ENCODE results near the gene CLDN19.
"Not testable (repeated sequence)": the region's sequence is repeated elsewhere in the genome, so short reads cannot be mapped to it uniquely, and the experiment has no call there.

The CLDN19 gene

DNA sequence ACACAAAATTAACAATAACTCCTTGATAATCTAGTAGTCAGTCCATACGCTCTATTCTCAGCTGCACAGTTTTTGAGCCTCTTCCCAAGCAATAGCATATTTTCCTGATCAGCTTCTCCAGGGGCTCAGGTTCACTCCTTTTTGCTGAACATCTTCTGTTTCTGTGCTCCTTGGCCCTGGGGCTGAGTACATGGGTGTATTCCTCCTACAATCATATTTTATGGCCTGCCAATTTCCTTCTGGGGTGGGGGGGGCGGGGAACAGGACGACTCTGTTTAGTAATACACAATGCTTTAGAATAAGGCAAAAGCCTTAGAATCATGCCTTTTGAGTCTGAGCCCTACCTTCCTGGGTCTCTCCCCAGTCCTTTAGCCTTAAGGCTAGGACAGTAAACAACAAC, 8.5 kb downstream of the CLDN19 start:
- no peaks in the 10 kb centered on the region for H3K36me3 ChIP-seq
- DNase-seq = no peak
- TF ChIP-seq, protein P1, sequence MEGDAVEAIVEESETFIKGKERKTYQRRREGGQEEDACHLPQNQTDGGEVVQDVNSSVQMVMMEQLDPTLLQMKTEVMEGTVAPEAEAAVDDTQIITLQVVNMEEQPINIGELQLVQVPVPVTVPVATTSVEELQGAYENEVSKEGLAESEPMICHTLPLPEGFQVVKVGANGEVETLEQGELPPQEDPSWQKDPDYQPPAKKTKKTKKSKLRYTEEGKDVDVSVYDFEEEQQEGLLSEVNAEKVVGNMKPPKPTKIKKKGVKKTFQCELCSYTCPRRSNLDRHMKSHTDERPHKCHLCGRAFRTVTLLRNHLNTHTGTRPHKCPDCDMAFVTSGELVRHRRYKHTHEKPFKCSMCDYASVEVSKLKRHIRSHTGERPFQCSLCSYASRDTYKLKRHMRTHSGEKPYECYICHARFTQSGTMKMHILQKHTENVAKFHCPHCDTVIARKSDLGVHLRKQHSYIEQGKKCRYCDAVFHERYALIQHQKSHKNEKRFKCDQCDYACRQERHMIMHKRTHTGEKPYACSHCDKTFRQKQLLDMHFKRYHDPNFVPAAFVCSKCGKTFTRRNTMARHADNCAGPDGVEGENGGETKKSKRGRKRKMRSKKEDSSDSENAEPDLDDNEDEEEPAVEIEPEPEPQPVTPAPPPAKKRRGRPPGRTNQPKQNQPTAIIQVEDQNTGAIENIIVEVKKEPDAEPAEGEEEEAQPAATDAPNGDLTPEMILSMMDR (IDR thresholded peaks at IDR 0.05; ENCODE audit: low read depth, low read length) = no peak
- no peaks in the 10 kb centered on the region for H3K9me3 ChIP-seq
- H3K27me3 ChIP-seq = no peaks in the 10 kb centered on the region
- H3K4me3 ChIP-seq (ENCODE audit: low read depth, low read length) = no peak overlapping the region
- no peaks in the 10 kb centered on the region for H3K4me1 ChIP-seq

DNA sequence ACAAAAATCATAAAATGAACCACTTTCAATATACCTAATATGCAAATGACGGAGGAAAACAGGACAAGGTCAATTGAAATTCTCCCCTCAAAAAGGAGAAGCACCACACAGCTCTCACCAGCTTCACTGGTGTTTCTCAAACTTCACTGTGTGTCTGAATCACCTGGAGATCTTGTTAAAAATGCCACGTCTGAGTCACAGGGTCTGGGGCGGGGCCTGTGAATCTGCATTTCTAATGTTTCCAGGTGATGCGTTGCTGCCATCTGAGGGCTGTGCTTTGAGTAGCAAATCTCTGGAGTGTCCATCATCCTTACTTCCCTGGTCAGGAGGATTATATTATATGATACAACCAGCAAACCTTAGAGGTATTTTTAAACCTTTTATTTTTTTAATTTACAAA, 9.0 kb downstream of the CLDN19 start:
- DNase-seq = no peak
- Histone ChIP-seq H3K4me1 (no peaks in the 10 kb centered on the region), H3K9me3 (no peaks in the 10 kb centered on the region), H3K27me3 (no peaks in the 10 kb centered on the region), H3K4me3 (ENCODE audit: low read depth, low read length) (no peak overlapping the region), H3K36me3 (no peaks in the 10 kb centered on the region)
- TF ChIP-seq, protein P1 (IDR thresholded peaks at IDR 0.05; ENCODE audit: low read depth, low read length) = no peak; the same call in 1 of the 2 replicates

DNA sequence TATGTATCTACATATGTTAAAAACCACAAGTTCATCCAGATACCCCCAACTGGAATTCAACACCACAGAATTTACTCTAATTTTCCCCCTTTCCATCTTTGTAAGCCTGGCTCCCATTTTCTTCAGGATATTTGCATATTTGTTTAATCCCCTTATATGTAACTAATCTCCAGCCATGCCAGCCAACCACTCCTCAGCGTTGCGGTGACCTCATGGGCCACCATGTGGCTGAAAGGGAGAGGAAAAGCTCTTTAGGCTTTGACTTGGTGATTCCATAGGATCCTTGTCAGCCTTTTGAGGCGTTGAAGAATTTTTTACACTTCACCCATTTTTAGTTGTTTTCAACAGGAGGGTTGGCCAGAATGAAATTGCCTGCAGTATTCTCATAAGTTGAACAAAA, 10.0 kb downstream of the CLDN19 start:
- no peaks in the 10 kb centered on the region for H3K36me3 ChIP-seq
- H3K4me1 ChIP-seq = no peaks in the 10 kb centered on the region
- TF ChIP-seq, protein P1 (IDR thresholded peaks at IDR 0.05; ENCODE audit: low read depth, low read length) = no peak
- H3K27me3 ChIP-seq = no peaks in the 10 kb centered on the region
- DNase-seq = no peak
- no peaks in the 10 kb centered on the region for H3K9me3 ChIP-seq
- H3K4me3 ChIP-seq (ENCODE audit: low read depth, low read length) = no peak overlapping the region

DNA sequence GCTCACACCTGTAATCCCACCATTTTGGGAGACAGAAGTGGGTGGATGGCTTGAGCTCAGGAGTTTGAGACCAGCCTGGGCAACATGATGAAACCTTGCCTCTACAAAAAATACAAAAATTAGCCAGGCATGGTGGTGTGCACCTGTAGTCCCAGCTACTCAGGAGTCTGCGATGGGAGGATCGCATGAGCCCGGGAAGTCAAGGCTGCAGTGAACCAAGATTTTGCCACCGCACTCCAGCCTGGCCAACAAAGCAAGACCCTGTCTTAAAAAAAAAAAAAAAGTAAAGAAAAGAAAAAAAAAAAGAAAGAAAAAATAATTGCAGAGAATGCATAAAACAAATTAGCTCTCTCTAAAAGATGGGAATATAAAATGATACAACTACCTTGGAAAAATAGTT, 14.2 kb downstream of the CLDN19 start:
- DNase-seq; H3K4me1 ChIP-seq; H3K36me3 ChIP-seq; H3K27me3 ChIP-seq; H3K4me3 ChIP-seq (ENCODE audit: low read depth, low read length); H3K9me3 ChIP-seq: not testable (repeated sequence)

DNA sequence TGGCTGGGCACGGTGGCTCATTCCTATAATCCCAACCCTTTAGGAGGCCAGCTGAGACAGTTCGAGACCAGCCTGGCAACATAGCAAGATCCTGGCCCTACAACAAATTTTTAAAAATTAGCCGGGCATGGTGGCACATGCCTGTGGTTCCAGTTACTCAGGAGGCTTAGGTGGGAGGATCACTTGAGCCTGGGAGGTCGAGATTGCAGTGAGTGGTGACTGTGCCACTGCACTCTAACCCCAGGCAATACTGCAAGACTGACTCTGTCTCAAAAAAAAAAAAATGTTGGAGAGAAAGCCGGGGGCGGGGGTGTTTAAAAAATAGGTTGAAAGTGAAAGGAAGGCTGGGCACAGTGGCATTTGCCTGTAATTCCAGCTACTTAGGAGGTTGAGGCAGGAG, 16.5 kb downstream of the CLDN19 start:
- Histone ChIP-seq H3K4me3 (ENCODE audit: low read depth, low read length) (no peak overlapping the region), H3K4me1 (no peaks in the 10 kb centered on the region), H3K9me3 (no peaks in the 10 kb centered on the region), H3K27me3 (no peaks in the 10 kb centered on the region), H3K36me3 (no peaks in the 10 kb centered on the region)
- TF ChIP-seq, protein P1 (IDR thresholded peaks at IDR 0.05; ENCODE audit: low read depth, low read length) = no peak
- no peak for DNase-seq

DNA sequence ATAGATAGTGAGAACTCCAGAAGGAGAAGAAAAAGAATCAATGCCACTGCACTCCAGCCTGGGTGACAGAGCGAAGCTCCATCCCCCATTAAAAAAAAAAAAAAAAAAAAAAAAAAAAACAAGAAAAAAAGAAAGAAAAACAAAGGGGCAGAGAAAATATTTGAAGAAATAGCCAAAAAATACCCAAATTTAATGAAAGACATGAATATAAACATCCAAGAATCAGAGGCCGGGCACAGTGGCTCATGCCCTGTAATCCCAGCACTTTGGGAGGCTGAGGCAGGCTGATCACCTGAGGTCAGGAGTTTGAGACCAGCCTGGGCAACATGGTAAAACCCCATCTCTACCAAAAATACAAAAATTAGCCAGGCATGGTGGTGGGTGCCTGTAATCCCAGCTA, 17.6 kb downstream of the CLDN19 start:
- not testable (repeated sequence) for DNase-seq; H3K27me3 ChIP-seq; H3K4me3 ChIP-seq (ENCODE audit: low read depth, low read length); H3K4me1 ChIP-seq; H3K9me3 ChIP-seq; H3K36me3 ChIP-seq

DNA sequence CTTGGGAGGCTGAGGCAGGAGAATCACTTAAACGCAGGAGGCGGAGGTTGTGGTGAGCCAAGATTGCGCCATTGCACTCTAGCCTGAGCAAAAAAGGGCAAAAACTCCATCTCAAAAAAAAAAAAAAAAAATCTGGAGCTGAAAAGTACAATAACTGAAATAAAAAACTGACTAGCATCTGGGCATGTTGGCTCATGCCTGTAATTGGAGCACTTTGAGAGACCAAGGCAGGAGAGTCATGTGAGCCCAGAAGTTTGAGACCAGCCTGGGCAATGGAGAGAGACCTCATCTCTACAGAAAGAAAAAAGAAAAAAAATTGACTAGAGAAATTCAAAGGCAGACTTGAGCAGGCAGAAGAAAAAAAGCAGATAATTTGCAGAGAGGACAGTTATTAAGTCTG, 18.1 kb downstream of the CLDN19 start:
- Histone ChIP-seq H3K9me3 (no peaks in the 10 kb centered on the region), H3K4me3 (ENCODE audit: low read depth, low read length) (no peak overlapping the region), H3K4me1 (no peaks in the 10 kb centered on the region), H3K36me3 (no peaks in the 10 kb centered on the region), H3K27me3 (no peaks in the 10 kb centered on the region)
- TF ChIP-seq, protein P1 (IDR thresholded peaks at IDR 0.05; ENCODE audit: low read depth, low read length) = no peak
- DNase-seq = no peak

Data from BE2C (cell line).